SU-DHL-6 (cell line): ENCODE results near the gene FBXO24.

ENCODE experiments used
- H2AFZ ChIP-seq: fragments of 200-600 bp; sonication (generic); 2 replicates; pipeline ENCODE4 v1.6.1; 2014; ENCODE audit warnings: low read depth, mild to moderate bottlenecking, moderate library complexity, mixed read lengths, antibody characterized with exemption, low read length; ENCODE audit not compliant: severe bottlenecking
- H3F3A ChIP-seq: fragments of 200-600 bp; shearing (Covaris generic); 2 replicates; pipeline ENCODE4 v1.6.0; 2016; ENCODE audit warnings: antibody characterized with exemption, mild to moderate bottlenecking; ENCODE audit not compliant: insufficient read depth
- H3K27ac ChIP-seq: fragments of 200-600 bp; sonication (generic); 2 replicates; pipeline ENCODE4 v1.5.1; 2016; ENCODE audit warnings: low read depth, mild to moderate bottlenecking, low read length, moderate library complexity, mixed read lengths
- H3K27me3 ChIP-seq: fragments of 200-600 bp; sonication (generic), shearing (Covaris generic); 2 replicates; pipeline ENCODE4 v1.6.0; 2014; ENCODE audit warnings: mild to moderate bottlenecking, low read length
- H3K36me3 ChIP-seq: fragments of 200-600 bp; sonication (generic); 2 replicates; pipeline ENCODE4 v1.6.1; 2014; ENCODE audit warnings: mild to moderate bottlenecking, low read length, mixed read lengths
- H3K4me2 ChIP-seq: fragments of 300-600, 200-600 bp; shearing (Covaris generic), sonication (generic); 2 replicates; pipeline ENCODE4 v1.6.0; 2014; ENCODE audit warnings: low read length, low read depth, mild to moderate bottlenecking; ENCODE audit not compliant: poor library complexity, severe bottlenecking
- H3K4me3 ChIP-seq: fragments of 200-600 bp; sonication (generic); 2 replicates; pipeline ENCODE4 v1.5.1; 2014; ENCODE audit warnings: antibody characterized with exemption, low read length, mild to moderate bottlenecking, mixed read lengths; ENCODE audit not compliant: insufficient read depth, poor library complexity, severe bottlenecking
- H3K79me2 ChIP-seq: fragments of 200-600 bp; sonication (generic); 2 replicates; pipeline ENCODE4 v1.6.1; 2014; ENCODE audit warnings: mild to moderate bottlenecking, low read length, moderate library complexity; ENCODE audit not compliant: insufficient read depth
- H3K9ac ChIP-seq: fragments of 200-600 bp; sonication (generic); 2 replicates; pipeline ENCODE4 v1.7.0; 2014; ENCODE audit warnings: mild to moderate bottlenecking, low read length
- H3K9me2 ChIP-seq: fragments of 200-600 bp; sonication (generic); replicated peaks from 2 replicates; pipeline ENCODE4 v1.6.1; 2014; ENCODE audit warnings: low read length; ENCODE audit not compliant: insufficient read depth
- H3K9me3 ChIP-seq: fragments of 200-600 bp; sonication (generic); 2 replicates; pipeline ENCODE4 v1.6.1; 2014; ENCODE audit warnings: low read length, mixed read lengths; ENCODE audit not compliant: insufficient read depth
- H4K20me1 ChIP-seq: fragments of 200-600 bp; sonication (generic); 2 replicates; pipeline ENCODE4 v1.6.1; 2014; ENCODE audit warnings: low read depth, mild to moderate bottlenecking, antibody characterized with exemption, low read length, moderate library complexity, mixed read lengths
- CTCF ChIP-seq: fragments of 200-600 bp; sonication (generic); IDR thresholded peaks from one replicate; pipeline ENCODE4 v1.5.1; 2017; ENCODE audit warnings: antibody characterized with exemption, mild to moderate bottlenecking, low read length, moderate library complexity; ENCODE audit not compliant: insufficient read depth, poor library complexity, severe bottlenecking
- EZH2phosphoT487 ChIP-seq: fragments of 200-600 bp; sonication (generic), shearing (Covaris generic); conservative IDR thresholded peaks from 2 replicates; pipeline ENCODE4 v1.6.1; 2018; ENCODE audit warnings: mild to moderate bottlenecking, antibody characterized with exemption, low read length, moderate library complexity, mixed read lengths

The FBXO24 gene

GRCh38 chr7:100620239-100620638, 34.1 kb downstream of the FBXO24 start:
- TF ChIP-seq EZH2phosphoT487 (no peak), CTCF (no peak)
- H3K9ac ChIP-seq: no peak overlapping the region

GRCh38 chr7:100620804-100621203, 34.7 kb downstream of the FBXO24 start:
- Histone ChIP-seq H3K9me2 (no peaks in the 10 kb centered on the region), H2AFZ (no peak overlapping the region), H3K27me3 (no peaks in the 10 kb centered on the region), H3K9me3 (no peaks in the 10 kb centered on the region), H3K9ac (no peak overlapping the region), H3K4me3 (no peak overlapping the region), H3F3A (no peaks in the 10 kb centered on the region), H3K79me2 (no peaks in the 10 kb centered on the region), H4K20me1 (no peaks in the 10 kb centered on the region), H3K27ac (no peak overlapping the region), H3K36me3 (no peaks in the 10 kb centered on the region), H3K4me2 (no peak overlapping the region)
- TF ChIP-seq EZH2phosphoT487 (no peak), CTCF (no peak)

More at GRCh38 chr7:100620239-100620638, 34.1 kb downstream of the FBXO24 start:
- Histone ChIP-seq H3K79me2 (no peaks in the 10 kb centered on the region), H3K27me3 (no peaks in the 10 kb centered on the region), H2AFZ (no peak overlapping the region), H3K4me3 (no peak overlapping the region), H3F3A (no peaks in the 10 kb centered on the region), H3K4me2 (no peak overlapping the region), H3K9me2 (no peaks in the 10 kb centered on the region), H4K20me1 (no peaks in the 10 kb centered on the region), H3K27ac (no peak overlapping the region), H3K36me3 (no peaks in the 10 kb centered on the region), H3K9me3 (no peaks in the 10 kb centered on the region)

GRCh38 chr7:100621554-100621953, 35.4 kb downstream of the FBXO24 start:
- Histone ChIP-seq H3K9ac (no peak overlapping the region), H3F3A (no peaks in the 10 kb centered on the region), H3K27ac (no peak overlapping the region), H4K20me1 (no peaks in the 10 kb centered on the region), H2AFZ (no peak overlapping the region), H3K9me2 (no peaks in the 10 kb centered on the region), H3K9me3 (no peaks in the 10 kb centered on the region), H3K36me3 (no peaks in the 10 kb centered on the region), H3K4me2 (no peak overlapping the region), H3K27me3 (no peaks in the 10 kb centered on the region), H3K4me3 (no peak overlapping the region), H3K79me2 (no peaks in the 10 kb centered on the region)
- TF ChIP-seq CTCF: no peak
- TF ChIP-seq EZH2phosphoT487: no peak
